Skin epidermis (tissue), 12 donors: ENCODE results near the gene FARP2.
"Not testable (repeated sequence)": the region's sequence is repeated elsewhere in the genome, so short reads cannot be mapped to it uniquely, and the experiment has no call there.

ENCODE experiments used
- H3K27ac ChIP-seq, 21 experiments: fragments of 200-600 bp; sonication (generic) in 11 of 21; one replicate each; pipeline ENCODE4 v1.5.0; 2020; ENCODE audit warnings: mild to moderate bottlenecking in 3 of 21, inconsistent platforms in 2 of 21, moderate library complexity in 2 of 21
- H3K4me3 ChIP-seq, 7 experiments: fragments of 200-600 bp; sonication (generic) in 2 of 7; one replicate each; pipeline ENCODE4 v1.5.0; 2020; ENCODE audit warnings: inconsistent platforms in 2 of 7, mild to moderate bottlenecking in 2 of 7, moderate library complexity in 1 of 7

FARP2 gene

DNA sequence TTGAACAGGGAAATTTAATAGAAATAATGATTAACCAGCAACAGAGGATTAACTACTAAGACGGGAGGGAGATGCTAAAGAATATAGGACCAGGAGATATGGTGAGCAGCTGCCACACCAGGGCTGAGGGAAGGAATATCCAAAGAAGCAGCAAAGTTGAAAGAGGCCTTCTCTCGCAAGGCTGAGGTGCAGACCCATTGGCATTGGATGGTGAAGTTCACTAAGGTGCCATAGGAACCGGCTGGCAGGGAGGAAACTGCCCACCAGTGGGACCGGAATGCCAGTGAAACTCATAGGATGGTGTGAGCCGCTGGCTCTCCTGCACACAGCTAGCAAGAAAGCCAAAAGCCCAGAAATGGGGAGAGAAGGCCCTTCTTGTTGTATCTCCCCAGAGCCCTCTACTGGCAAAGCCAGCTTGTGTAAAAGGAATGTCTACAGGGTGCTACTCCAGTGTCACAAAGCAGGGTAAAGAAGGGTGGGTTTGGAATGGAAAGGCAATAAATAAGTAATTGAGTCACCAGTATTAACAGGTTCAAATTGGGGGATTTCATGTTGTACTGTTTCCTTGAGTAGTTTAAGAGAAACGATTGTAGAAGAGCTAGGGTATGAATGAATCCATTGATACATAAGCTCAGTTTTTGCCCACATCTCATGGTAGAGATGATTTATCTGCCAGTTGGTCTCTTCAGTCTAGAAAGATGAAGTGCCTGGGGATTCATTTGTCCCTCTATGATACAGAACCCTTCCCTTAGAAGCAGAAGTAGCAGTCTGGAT is 36.0 kb downstream of the FARP2 start:
- Histone ChIP-seq H3K4me3 (no peak overlapping the region), H3K27ac (peak overlapping the region in 8 of 21 experiments; percentile 16 to 48 (median 32))

DNA sequence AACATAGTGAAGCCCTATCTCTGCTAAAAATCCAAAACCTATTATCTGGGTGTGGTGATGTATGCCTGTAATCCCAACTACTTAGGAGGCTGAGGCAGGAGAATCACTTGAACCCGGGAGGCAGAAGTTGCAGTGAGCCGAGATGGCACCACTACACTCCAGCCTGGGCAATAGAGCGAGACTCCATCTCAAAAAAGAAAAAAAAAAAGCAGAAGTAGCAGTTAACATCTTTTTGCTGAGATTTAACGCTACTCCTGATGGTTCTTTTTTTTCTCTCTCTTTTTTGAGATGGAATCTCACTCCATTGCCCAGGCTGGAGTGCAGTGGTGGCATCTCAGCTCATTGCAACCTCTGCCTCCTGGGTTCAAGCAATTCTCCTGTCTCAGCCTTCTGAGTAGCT is 36.7 kb downstream of the FARP2 start:
- not testable (repeated sequence) for H3K4me3 ChIP-seq

GRCh38 chr2:241393524-241394196 is 37.6 kb downstream of the FARP2 start:
- H3K27ac ChIP-seq = peak overlapping the region in 1 of 21 experiments; percentile 6
- no peak overlapping the region for H3K4me3 ChIP-seq

More for the DNA sequence above, 36.7 kb downstream of the FARP2 start:
- peak overlapping the region in 1 of 21 experiments; percentile 35 for H3K27ac ChIP-seq

DNA sequence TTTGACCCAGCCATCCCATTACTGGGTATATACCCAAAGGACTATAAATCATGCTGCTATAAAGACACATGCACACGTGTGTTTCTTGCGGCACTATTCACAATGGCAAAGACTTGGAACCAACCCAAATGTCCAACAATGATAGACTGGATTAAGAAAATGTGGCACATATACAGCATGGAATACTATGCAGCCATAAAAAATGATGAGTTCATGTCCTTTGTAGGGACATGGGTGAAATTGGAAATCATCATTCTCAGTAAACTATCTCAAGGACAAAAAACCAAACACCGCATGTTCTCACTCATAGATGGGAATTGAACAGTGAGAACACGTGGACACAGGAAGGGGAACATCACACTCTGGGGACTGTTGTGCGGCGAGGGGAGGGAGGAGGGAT is 40.7 kb downstream of the FARP2 start:
- H3K4me3 ChIP-seq, H3K27ac ChIP-seq: not testable (repeated sequence)

GRCh38 chr2:241399941-241400922 is 44.1 kb downstream of the FARP2 start:
- Histone ChIP-seq H3K27ac (no peak overlapping the region), H3K4me3 (no peak overlapping the region)

DNA sequence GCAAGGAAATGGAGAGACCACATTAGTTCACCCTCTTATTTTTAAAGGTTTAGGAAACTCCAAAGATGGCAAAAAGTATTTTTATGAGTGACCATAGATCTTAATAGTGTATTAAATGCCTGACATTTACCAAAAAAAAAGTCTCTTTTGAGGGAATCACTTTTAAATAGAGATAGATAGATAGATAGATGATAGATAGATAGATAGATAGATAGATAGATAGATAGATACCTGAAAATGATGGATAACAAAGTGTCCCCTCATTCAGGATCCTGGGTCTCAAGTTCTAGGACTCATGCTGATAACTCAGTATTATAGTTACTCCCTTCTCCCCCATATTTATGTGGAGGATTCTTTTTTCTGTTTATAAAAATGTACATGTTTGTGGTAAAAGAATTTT is 52.8 kb downstream of the FARP2 start:
- H3K4me3 ChIP-seq = no peak overlapping the region
- no peak overlapping the region for H3K27ac ChIP-seq

- Histone ChIP-seq H3K4me3 (no peak overlapping the region), H3K27ac (peak overlapping the region in 1 of 21 experiments; percentile 52)
These were observed 54.7 kb downstream of the FARP2 start for GRCh38 chr2:241410739-241411176.

GRCh38 chr2:241412144-241412543 is 56.1 kb downstream of the FARP2 start:
- peak overlapping the region in 1 of 21 experiments; percentile 39 for H3K27ac ChIP-seq
- no peak overlapping the region for H3K4me3 ChIP-seq

DNA sequence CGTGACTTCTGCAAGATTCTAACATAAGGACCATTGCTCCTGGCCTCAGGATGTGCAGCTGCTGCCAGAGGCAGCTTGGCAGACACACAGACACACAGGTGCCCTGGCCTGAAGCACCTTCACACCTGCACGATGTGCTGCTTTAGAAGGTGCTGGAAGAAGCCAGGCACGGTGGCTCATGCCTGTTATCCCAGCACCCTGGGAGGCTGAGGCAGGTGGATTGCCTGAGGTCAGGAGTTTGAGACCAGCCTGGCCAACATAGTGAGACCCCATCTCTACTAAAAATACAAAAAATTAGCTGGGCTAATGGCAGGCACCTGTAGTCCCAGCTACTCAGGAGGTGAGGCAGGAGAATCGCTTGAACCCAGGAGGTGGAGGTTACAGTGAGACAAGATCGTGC is 57.4 kb downstream of the FARP2 start:
- not testable (repeated sequence) for H3K4me3 ChIP-seq, H3K27ac ChIP-seq

- no peak overlapping the region for H3K27ac ChIP-seq
These were observed 58.0 kb downstream of the FARP2 start for GRCh38 chr2:241413929-241414580.

GRCh38 chr2:241415196-241415595 is 59.1 kb downstream of the FARP2 start:
- no peak overlapping the region for H3K27ac ChIP-seq

More at GRCh38 chr2:241413929-241414580, 58.0 kb downstream of the FARP2 start:
- no peak overlapping the region for H3K4me3 ChIP-seq

GRCh38 chr2:241417626-241418025 is 61.5 kb downstream of the FARP2 start:
- no peak overlapping the region for H3K4me3 ChIP-seq
- no peak overlapping the region for H3K27ac ChIP-seq

More at GRCh38 chr2:241415196-241415595, 59.1 kb downstream of the FARP2 start:
- no peak overlapping the region for H3K4me3 ChIP-seq

GRCh38 chr2:241421330-241421729 is 65.2 kb downstream of the FARP2 start:
- Histone ChIP-seq H3K4me3 (no peak overlapping the region), H3K27ac (no peak overlapping the region)

- not testable (repeated sequence) for H3K4me3 ChIP-seq, H3K27ac ChIP-seq
These were observed 65.9 kb downstream of the FARP2 start for GRCh38 chr2:241421942-241422341.

- no peak overlapping the region for H3K27ac ChIP-seq
- no peak overlapping the region for H3K4me3 ChIP-seq
These were observed 66.3 kb downstream of the FARP2 start for GRCh38 chr2:241422350-241422749.

DNA sequence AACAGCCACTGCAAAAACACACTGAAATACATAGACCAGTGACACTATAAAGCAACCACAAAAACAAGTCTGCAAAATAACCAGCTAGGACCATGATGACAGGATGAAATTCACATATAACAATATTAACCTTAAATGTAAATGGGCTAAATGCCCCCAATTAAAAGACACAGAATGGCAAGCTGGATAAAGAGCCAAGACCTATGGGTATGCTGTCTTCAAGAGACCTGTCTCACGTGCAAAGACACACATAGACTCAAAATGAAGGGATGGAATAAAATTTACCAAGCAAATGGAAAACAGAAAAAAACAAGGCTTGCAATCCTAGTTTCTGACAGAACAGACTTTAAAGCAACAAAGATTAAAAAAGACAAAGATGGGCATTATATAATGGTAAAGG is 67.4 kb downstream of the FARP2 start:
- H3K4me3 ChIP-seq, H3K27ac ChIP-seq: not testable (repeated sequence)

DNA sequence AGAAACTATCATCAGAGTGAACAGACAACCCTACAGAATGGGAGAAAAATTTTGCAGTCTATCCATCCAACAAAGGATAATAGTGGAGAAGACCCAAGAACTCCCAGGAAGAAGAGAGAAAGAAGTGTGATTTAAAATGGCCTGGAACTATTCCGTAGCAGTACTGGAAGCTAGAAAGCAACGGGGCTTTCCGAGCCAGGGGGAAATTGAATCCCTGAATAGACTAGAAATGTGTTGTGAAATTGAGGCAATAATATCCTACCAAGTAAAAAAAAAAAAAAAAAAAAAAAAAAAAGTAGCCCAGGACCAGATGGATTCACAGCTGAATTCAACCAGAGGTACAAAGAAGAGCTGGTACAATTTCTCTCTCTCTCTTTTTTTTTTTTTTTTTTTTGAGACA is 69.3 kb downstream of the FARP2 start:
- H3K27ac ChIP-seq = no peak overlapping the region
- no peak overlapping the region for H3K4me3 ChIP-seq

GRCh38 chr2:241430178-241430577 is 74.1 kb downstream of the FARP2 start:
- no peak overlapping the region for H3K4me3 ChIP-seq
- H3K27ac ChIP-seq = no peak overlapping the region

DNA sequence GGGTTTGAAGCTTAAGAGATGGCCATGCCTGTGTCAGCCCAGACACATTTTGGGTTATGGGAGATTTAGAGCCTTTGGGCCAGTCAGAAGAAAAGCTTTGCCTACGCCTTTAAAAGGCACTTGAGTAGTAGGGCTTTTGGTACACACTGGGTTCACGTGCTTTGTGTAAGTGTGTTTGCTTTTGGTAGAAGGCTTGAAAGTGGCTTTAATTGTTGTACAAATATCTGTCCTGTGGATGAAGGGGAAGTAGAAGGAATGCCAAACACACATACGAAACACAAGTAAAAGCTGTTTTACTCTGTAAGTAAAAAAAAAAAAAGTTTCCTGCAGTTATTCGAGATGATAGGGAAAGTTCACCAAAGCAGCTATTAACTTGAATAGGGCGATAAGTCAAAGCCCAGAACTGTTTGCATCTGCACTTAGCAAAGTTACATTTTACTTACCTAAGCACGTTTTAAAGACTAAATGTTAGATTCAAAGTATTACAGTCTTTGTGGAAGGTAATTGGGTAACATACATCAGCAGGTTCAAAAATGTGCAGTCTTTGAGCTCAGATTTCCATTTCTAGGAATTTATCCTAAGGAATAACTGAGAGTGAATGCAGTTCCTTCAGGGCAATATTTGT is 76.9 kb downstream of the FARP2 start:
- H3K27ac ChIP-seq = no peak overlapping the region
- no peak overlapping the region for H3K4me3 ChIP-seq
